Measurements from ENCODE around the gene KANSL1L.

DNA sequence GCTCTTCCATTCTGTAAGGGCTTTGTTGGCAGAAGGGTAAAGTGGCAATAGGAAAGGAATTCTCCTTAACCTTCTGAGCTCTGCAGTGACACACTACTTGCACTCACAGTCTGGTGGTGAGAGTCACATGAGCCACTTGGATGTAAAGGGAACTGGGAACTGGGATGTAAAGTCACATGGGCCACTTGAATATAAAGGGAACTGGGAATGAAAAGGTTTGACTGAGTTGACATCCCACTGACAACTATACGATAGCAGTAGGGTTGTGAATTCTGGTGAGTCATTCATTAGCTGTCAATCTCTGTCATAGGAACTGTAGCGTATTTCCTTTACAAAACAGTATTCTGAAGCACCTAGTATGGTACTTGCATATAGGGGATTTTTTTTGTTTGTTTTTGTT lies 163.3 kb downstream of the KANSL1L start:
- TF ChIP-seq, protein P1, sequence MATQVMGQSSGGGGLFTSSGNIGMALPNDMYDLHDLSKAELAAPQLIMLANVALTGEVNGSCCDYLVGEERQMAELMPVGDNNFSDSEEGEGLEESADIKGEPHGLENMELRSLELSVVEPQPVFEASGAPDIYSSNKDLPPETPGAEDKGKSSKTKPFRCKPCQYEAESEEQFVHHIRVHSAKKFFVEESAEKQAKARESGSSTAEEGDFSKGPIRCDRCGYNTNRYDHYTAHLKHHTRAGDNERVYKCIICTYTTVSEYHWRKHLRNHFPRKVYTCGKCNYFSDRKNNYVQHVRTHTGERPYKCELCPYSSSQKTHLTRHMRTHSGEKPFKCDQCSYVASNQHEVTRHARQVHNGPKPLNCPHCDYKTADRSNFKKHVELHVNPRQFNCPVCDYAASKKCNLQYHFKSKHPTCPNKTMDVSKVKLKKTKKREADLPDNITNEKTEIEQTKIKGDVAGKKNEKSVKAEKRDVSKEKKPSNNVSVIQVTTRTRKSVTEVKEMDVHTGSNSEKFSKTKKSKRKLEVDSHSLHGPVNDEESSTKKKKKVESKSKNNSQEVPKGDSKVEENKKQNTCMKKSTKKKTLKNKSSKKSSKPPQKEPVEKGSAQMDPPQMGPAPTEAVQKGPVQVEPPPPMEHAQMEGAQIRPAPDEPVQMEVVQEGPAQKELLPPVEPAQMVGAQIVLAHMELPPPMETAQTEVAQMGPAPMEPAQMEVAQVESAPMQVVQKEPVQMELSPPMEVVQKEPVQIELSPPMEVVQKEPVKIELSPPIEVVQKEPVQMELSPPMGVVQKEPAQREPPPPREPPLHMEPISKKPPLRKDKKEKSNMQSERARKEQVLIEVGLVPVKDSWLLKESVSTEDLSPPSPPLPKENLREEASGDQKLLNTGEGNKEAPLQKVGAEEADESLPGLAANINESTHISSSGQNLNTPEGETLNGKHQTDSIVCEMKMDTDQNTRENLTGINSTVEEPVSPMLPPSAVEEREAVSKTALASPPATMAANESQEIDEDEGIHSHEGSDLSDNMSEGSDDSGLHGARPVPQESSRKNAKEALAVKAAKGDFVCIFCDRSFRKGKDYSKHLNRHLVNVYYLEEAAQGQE (IDR thresholded peaks at IDR 0.05; ENCODE audit: low read depth) = no peak
- no peak for TF ChIP-seq RAD21 (IDR thresholded peaks at IDR 0.05; ENCODE audit: low read depth)
- TF ChIP-seq, protein P2, sequence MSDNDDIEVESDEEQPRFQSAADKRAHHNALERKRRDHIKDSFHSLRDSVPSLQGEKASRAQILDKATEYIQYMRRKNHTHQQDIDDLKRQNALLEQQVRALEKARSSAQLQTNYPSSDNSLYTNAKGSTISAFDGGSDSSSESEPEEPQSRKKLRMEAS (IDR thresholded peaks at IDR 0.05) = no peak
- no peak for TF ChIP-seq ZBTB7A (IDR thresholded peaks at IDR 0.05; ENCODE audit: low read depth)
- no peak for TF ChIP-seq FOXM1 (IDR thresholded peaks at IDR 0.05; ENCODE audit: borderline replicate concordance, low read depth)
- no peak for TF ChIP-seq TAF1 (IDR thresholded peaks at IDR 0.05; ENCODE audit: low read depth)
- TF ChIP-seq YY1 (IDR thresholded peaks at IDR 0.05; ENCODE audit: low read depth) = no peak
